Stimulated activated CD4-positive, alpha-beta T cell treated with anti-CD3 and anti-CD28 coated beads, TNF-alpha, amount 100 ng/mL, for 24 hours (primary cell): ENCODE data around the gene FGF6.
"Not testable (repeated sequence)": the region's sequence is repeated elsewhere in the genome, so short reads cannot be mapped to it uniquely, and the experiment has no call there.

Experiments
- DNase-seq, 3 experiments: peaks; one replicate each; pipeline ENCODE4 v3.0.0-alpha.2; 2020; ENCODE audit warnings: low read depth in 3 of 3

Gene FGF6

GRCh38 chr12:4418913-4419312 lies 26.7 kb downstream of the FGF6 start:
- no peak for DNase-seq

GRCh38 chr12:4417936-4418335 lies 27.7 kb downstream of the FGF6 start:
- no peak for DNase-seq

GRCh38 chr12:4417455-4417854 lies 28.2 kb downstream of the FGF6 start:
- no peak for DNase-seq

GRCh38 chr12:4416276-4416675 lies 29.3 kb downstream of the FGF6 start:
- DNase-seq = no peak

GRCh38 chr12:4412465-4412864 lies 33.1 kb downstream of the FGF6 start:
- DNase-seq = no peak

- DNase-seq = no peak
Observed at GRCh38 chr12:4412056-4412455, 33.6 kb downstream of the FGF6 start.

GRCh38 chr12:4407136-4407535 lies 38.5 kb downstream of the FGF6 start:
- no peak for DNase-seq

GRCh38 chr12:4404877-4405637 lies 40.6 kb downstream of the FGF6 start:
- DNase-seq = not testable (repeated sequence)

GRCh38 chr12:4402996-4403395 lies 42.6 kb downstream of the FGF6 start:
- DNase-seq = no peak

GRCh38 chr12:4401117-4401516 lies 44.5 kb downstream of the FGF6 start:
- no peak for DNase-seq

- DNase-seq = no peak
Observed at GRCh38 chr12:4395818-4396217, 49.8 kb downstream of the FGF6 start.

GRCh38 chr12:4393211-4393610 lies 52.4 kb downstream of the FGF6 start:
- DNase-seq = no peak

- no peak for DNase-seq
Observed at GRCh38 chr12:4392223-4392742, 53.3 kb downstream of the FGF6 start.

GRCh38 chr12:4388662-4389061 lies 57.0 kb downstream of the FGF6 start:
- no peak for DNase-seq

GRCh38 chr12:4388032-4388431 lies 57.6 kb downstream of the FGF6 start:
- no peak for DNase-seq

GRCh38 chr12:4387607-4388006 lies 58.0 kb downstream of the FGF6 start:
- no peak for DNase-seq

- DNase-seq = no peak
Observed at GRCh38 chr12:4386801-4387200, 58.8 kb downstream of the FGF6 start.
